NCI-H526 (cell line): ENCODE measurements around the gene TCF7L2.
A peak's percentile ranks its signal among the peaks of the same experiment; 100 is the strongest.

Experiments
- DNase-seq, 2 experiments: peaks; one replicate each; lab custom pipeline; 2025; lab: John Stamatoyannopoulos, UW

The TCF7L2 gene

DNA sequence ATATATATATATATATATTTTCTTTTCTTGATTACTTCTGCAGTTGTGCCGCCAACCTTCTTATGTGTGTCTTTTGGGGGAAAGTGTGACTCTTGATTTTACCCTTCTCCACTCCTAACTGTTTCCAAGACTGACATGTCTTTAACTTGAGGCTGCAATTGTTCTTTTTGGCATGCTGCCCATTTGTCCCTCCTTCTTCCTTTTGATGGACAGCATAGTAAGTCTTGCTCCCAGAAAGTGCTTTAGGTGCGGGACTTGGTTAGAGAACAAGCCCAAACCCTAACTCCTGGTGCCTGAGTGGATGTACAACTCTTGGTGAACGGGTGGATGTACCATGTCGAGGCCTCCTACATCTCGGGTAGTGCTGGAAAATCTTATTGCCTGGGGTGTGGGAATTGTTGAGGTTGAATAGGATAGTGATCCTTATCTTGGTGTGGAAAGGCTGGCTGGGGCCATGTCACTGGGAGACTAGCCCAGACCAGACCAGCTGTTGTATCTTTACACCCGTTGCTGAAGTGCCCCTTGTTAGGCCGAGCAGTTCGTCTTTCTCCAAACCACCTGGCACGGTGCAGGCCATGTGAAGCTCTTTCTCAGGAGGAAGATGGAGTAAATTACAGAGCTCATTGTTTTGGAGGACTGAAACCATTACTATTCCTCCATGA is 16.3 kb downstream of the TCF7L2 start:
- DNase-seq, result no peak

DNA sequence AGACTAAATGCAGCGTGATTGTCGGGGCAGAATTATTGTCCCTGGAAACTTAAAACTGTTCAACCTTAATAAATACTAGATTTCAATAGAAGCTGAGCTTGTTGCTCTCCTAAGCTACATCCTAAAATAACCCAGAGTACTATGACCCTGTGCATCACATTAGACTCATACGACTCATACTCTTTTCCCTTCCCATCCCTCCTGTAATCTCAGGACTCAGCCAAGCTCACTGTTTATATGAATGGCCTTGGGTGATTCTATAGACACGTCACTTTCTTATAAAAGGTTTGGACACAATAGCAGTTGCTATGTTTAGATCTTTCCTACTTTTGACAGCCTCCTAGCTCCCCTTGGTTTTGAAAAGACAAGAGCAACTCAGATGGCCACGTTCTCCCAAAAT is 17.2 kb downstream of the TCF7L2 start:
- no peak for DNase-seq

DNA sequence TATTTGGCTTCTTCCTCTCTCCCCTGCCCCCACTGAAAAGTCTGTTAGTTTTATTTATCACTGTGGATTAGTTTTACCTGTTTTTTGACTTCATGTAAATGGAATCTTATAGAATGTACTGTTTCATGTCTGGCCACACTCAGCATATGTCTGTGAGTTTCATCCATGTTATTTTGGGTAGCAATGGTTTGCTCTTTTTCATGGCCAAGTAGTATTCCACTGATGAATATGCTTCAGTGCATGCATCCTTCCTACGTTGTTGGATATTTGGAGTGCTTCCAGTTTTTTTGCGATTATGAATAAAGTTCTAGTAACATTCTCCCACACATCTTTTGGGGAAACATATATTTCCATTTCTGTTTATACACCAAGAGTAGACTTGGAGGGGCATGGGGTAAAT is 19.1 kb downstream of the TCF7L2 start:
- no peak for DNase-seq

DNA sequence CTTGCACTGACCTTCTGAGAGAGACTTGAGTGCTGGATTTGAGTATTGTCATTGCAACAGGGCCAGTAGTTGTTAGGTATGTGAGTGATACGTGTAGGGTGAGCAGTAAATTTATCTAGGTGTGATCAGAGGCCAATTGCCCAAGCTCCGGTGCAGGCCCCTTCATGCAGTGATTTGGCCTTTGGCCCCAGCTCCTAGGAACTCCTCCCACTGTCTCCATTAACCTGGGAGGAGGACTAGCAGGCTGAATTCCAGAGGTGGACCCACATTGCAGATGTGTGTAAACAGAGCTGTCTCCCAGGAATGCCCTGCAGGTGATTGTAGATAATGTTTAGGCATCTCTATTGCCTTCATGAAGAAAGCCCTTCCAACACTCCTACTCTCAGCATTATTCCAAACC is 19.5 kb downstream of the TCF7L2 start:
- no peak for DNase-seq

DNA sequence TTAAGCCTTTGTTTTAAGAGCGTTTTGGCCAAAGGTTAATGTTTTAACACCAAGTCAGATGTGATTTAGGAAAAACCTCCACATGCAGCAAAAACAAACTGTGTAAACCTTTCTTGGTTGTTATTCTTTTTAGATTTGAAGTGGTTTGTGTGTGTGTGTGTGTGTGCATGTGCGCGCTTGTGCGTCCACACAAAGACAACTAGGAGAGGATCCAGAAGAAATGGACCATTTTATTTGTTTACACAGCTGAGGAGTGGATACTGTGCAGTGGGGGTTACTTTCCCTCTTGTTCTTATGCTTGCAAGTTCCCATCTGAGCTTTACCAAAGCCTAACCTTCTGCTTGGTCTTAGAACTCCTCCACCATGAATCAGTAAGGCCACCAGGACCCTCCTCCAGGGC is 20.0 kb downstream of the TCF7L2 start:
- DNase-seq, result peak in 1 of 2 experiments; percentile 23

DNA sequence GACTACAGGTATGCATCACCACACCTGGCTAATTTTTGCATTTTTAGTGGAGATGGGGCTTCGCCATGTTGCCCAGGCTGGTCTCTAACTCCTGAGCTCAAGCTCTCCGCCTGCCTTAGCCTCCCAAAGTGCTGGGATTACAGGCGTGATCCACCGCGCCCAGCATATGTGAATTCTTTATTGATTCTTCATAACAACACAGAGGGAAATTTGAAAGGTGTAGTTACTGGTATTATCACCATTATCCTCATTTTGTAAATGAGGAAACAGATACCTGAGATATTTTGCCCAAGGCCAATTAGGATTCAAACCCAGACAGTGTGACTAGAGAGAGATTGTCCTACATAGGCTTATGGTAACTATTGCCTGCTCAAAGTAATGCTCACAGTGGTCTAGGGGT is 22.6 kb downstream of the TCF7L2 start:
- no peak for DNase-seq

DNA sequence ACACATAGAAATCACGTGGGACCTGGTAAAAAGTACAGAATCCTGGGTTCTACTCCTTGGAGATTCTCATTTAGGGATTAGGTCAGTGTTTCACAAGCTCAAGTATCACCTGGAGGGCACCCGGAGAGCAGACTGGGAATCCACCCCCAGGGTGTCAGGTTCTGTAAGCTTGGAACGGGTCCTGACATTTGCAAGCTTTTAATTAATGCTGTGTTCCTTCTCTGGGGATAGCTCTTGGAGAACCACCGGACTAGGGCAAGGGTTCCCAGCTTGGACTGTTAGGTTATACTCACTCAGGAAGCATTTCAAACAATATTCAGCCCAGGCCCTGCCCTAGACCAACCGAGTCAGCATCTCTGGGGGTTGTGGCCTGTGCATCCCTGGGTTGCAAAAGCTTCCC is 23.0 kb downstream of the TCF7L2 start:
- no peak for DNase-seq

DNA sequence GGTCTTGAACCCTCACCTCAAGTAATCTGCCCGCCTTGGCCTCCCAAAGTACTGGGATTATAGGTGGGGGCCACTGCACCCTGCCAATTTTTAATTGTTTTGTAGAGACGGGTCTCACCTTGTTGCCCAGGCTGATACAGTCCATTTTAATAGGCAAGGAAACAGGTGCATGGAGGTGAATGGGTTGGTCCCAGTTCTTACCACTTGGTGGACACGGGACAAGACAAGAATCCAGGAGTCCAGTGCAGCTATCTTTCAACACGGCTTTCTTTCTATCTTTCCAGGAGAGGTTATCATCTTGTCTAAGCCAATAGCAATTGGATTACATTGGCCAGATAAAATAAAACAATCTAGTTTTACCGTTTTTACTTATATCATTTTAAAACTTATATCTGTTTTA is 23.8 kb downstream of the TCF7L2 start:
- no peak for DNase-seq

DNA sequence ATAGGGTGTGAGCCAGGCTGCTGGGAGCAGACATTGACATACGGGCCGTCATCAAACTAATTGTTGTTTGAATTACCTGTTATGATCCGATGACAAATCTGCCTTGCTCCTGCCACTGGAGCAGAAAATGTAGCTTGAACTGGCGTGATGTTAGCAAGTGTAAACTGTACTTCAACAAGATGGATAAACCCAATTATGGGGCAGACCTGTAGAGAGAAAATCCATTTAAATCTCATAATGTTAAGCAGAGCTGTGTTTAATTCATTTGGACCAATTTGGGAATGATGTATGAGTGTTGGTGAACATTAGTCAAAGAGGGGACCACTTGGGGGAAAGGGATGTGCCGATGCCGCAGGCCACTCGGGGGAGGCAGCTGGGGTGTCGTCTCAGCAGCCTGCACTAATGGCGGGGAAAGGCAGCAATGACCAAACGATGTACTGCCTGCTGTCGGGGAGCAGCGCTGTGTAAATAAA is 27.4 kb downstream of the TCF7L2 start:
- DNase-seq, result no peak

DNA sequence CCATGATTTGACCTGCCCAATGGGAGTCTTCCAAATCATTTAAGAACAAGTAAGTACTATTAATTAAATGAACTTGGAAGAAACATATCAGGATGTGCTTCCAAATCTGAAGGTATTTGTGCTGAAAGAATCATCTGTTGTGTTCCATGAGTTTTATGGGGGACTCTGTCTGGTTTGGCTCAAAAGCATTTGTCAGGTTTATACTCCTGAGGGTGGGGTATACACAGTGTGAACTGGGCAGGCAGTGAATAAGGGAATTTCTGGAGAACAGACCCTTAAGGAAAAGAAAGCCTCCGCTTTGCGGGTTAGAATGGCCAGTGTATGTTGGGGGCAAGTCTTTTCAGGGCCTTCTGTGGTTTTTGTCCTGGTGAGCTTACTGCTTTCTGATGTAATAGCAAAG is 29.9 kb downstream of the TCF7L2 start:
- no peak for DNase-seq

DNA sequence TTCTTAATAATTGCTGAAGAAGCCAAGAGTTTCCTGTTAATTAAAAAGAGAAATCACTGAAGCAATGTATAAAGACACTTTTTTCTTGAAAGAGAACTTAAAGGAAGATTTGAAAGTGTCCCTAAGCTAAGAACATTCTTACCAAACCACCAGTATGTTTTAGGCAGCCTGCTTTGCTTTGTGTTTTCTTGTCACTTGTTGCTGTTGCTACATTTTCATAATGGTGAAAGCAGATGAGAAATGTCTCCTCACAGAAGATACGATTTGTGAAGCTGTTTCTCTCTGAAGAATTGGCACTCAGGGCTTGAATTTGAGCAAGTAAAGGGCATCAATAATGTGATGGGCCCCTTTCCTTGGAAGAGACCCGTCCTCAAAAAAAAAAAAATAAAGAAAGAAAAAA is 30.9 kb downstream of the TCF7L2 start:
- DNase-seq, result no peak

DNA sequence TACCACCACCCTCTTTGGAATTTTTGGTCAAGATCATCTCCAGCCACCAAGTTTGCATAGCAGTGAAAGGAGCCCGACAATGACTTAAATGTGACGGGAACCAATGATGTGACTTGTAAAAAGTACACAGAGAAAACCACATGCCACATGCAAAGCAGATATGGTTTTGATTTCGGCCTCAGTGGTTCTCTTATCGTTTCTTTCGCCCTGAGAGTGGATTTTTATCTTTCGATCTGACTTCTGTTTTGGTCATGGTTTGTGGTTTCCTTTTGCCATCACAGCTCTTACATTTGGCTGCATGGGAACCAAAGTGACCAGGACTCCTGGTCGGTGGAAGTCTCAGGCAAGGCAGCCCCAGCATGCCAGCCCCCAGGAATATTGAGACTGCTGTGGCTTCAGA is 31.5 kb downstream of the TCF7L2 start:
- peak; percentile 59 to 79 for DNase-seq

DNA sequence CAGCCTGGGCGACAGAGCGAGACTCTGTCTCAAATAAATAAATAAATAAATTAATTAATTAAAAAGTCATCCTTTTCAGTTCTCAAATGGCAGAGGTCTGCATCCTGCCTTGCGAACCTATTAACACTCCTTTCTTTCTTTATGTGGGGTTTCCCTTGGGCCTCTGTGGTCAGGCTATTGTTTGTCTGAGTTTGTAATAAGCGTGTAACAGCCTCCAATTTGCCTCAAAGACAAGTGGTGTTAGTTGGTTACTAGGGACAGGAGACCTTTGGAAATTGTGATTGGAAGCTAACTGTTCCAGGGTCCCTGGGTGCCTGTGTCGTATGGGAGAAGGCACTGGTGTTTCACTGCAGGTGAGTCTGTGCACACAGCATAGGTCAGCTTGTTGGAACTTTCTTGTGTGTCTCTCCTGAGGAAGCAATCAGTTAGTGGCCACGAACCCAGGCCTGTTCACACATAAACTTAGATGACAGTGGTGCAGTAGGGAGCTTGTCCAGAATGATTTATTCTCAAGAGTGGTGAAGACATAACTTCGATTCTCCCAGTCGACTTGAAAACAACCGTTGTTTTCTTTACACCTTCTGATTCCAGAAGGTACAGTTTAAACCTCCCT is 33.5 kb downstream of the TCF7L2 start:
- DNase-seq, result no peak

DNA sequence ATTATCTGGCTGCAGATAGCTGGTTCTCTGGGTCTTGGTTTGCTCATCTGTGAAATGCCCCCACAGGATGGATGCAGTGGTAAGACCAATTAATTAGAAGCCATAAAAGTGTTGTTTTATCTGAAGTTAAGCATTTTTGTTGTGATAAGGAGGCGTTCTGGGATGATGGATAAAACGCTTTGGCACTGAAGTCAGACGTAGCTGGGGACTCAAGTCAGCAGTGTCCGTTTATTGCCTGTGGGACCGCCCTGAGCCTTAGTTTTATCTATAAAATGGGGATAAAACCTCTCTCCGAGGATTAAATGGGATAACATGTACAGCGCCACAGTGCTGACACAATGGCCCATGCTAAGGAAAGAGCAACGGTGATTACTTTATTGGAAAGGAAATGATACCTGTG is 34.7 kb downstream of the TCF7L2 start:
- no peak for DNase-seq

DNA sequence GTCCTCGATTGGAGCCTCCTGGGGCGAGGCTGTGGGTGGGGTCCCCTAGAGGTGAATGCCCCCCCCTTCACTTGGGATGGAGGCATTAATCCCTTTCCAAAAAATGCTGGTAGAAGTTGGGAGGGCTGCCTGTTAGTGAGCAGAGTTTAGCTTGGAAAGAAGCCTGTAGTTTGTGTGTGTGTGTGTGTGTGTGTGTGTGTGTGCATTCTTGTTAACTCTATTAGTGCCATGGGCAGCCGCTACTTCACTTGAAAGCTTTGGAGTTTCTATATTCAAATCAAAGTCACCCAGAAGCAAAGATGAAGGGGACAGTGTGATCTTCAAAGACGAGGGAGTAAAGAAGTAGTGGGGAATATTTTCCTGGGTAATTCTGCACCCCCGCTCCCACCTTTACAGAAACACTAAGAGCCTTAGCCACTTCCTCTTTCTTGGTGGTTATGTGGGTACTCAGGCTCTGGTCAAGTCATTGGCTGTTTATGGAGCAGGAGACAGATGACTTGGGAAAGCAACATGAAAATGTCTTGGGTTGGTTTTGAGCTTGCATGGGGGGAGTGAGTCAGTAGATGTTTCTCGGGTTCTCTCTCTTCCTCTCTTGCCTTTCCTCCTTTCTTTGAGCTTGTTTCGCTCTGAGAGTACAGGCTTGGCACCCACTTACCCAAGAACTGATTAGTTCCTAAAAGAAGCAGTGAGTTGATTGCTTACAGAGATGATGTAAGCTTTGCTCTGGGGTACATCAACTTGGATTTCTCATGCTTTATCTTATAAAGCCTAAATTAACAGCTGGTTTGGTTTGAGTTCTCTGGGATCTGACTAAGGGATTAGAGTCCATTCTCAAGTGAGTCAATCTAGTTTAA is 35.9 kb downstream of the TCF7L2 start:
- no peak for DNase-seq

DNA sequence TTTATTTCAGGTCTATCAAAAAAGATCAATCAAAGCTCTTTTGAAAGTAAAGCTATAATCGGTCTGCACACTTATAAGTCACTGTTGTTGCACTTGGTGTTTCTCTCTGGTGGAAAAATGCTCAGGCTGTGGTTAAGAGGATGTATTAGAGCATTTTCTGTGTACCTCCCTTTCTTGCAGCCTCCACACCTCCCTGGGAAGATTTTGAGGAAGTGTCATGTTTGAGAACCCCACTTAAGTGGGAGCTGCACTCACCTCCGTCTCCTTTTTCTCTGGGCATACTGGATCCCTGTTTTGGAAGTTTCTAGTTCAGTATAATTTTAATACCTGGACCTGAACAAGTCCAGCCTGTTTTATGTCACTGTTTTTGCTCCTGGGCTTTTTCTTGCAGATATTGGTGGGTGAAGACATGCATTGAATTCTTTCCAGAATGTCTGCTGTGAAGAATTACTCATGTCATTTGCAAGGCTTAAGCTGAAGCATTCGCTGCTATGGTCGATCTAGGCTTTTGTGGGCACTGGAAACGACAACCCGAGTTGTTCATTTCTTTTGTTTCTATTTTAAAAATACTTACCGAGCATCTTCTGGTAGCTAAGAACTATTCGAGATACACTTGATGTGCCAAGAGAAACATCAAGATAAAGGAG is 36.6 kb downstream of the TCF7L2 start:
- DNase-seq, result no peak

DNA sequence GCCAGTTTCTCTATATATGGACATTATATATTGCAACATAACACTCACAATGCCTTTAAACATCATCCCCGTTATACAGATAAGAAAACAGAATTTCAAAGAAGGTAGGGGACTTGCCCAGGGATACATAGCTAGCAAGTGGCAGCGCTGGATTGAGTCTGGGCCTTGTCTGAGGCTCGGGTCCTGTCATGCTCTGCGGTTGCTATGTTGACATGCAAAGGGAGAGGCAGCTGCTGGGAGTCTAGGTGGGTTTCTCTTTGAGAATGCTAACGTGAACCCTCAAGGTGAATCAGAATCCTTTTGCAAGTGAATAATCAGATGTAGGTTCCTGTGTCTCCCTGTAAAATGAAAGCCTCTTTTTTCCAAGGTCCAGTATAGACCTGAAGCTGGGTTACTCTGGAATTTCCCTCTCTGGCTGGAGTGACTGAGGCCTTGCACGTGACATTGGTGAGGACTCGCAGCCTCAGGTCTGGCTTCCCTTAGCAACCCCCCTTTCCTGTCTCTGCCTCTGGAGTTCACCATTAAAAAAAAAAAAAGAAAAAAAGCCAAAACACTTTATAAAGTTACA is 38.9 kb downstream of the TCF7L2 start:
- no peak for DNase-seq

DNA sequence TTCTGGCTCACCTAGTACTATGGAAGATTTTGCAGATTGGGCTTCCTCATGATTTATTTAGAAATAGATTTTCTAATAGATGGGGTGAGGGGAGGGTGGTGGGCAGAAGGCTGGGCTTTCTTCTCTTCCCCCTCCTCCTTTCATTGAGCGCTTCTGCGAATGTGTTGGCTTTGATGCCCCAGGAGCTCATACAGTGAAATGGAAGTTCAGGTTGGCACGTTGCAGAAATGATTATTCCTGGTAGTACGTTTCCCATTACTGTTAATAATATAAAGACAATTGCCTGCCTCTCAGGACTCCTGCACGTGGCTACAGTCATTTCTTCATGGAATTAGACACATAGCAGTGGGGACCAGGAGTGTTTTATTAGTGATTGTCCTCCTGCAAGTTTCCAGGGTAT is 39.8 kb downstream of the TCF7L2 start:
- no peak for DNase-seq

DNA sequence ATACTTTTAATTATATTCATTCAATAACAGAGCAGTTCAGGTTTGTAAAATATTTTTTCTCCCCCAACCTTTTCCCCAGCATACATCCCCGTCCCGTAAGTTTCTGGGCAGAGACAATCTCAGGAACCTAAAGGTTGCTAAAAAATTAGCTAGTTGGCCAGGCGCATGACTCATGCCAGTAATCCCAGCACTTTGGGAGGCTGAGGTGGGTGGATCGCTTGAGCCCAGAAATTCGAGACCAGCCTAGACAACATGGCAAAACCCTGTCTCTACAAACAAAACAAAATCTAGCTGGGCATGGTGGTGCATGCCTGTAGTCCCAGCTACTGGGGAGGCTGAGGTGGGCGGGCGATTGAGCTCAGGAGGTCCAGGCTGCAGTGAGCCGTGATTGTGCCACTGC is 40.2 kb downstream of the TCF7L2 start:
- DNase-seq, result no peak

DNA sequence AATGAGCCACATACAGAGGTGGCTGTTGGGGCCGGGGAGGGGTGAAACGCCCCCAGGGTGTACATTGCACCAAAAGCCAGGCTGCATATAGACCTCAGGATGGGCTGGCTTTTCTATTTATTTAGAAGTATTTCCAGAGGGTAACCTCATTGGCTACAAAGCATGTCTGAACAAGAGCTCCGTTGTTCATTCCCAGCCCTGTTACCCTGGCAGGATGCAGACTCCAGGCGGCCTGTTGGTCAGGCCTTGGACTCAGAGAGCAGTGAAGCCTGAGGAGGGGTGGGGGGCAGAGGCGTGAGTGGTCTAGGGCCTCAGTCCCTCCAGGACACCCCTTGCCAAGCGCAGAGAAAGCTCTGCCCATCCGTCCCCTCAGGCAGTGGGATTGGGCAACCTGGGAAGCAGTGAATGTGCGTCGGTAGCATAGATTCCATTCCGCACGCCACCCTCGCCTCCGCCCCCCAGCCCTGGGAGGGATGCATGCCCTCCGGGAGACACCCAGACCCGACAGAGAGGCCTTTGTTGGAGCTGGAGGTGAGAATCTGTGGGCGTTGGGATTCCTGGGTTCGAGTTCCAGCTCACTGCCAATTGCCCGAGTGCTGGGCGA is 41.9 kb downstream of the TCF7L2 start:
- no peak for DNase-seq

DNA sequence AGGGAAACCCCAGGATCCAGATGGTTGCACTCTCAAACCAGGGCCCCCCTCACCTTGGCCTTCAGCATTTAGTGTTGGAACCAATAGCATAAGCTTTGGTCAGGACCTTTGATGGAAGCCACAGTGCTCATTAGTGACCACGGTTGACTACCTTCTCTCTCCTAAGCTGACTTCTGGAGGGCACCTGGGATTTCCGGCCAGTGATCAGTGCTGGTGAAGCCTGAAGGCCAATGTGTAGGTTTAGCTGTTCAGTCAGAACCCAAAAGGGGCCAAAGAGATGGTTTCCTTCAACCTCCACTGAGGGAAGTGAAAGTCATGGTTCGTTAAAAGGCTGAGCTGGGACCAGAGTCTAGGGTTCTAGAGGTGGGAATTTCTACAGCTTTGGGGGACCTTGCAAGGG is 46.4 kb downstream of the TCF7L2 start:
- DNase-seq, result no peak

DNA sequence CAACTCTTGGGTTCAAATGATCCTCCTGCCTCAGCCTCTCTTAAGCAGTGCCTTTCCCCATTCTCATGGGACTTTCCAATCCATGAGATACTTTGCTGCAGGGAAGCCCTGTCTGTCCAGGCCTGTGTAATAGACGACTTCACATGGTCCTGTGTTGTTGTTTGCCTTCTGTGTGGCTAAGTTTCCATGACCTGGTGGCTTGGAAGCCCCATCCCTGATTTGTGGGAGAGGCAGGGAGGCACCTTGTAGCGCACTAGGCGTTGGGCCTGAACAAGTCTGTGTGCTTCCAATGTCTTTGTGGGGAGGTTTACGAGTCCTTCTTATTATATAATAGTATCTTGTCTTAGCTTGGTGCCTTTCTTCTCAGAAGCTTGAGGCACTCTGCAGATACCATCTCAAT is 49.1 kb downstream of the TCF7L2 start:
- no peak for DNase-seq
